A673 (cell line): ENCODE results near the gene YAF2.

Source experiments
- CTCF ChIP-seq: fragments of 300-800, 200-600 bp; sonication (generic); conservative IDR thresholded peaks from 2 replicates; pipeline ENCODE4 v1.5.1; 2017; ENCODE audit warnings: low read depth, mild to moderate bottlenecking, antibody characterized with exemption, low read length, moderate library complexity, mixed read lengths
- EZH2 ChIP-seq: fragments of 200-600 bp; sonication (generic); IDR thresholded peaks from 2 replicates; pipeline ENCODE4 v1.6.1; 2017; ENCODE audit warnings: borderline replicate concordance, low read depth, mild to moderate bottlenecking, mixed read lengths, antibody characterized with exemption, low read length; ENCODE audit not compliant: poor library complexity, severe bottlenecking

- TF ChIP-seq EZH2 (no peak), CTCF (no peak)
These were observed 63.1 kb downstream of the YAF2 start for GRCh38 chr12:42174978-42175377.
